HepG2 (cell line): ENCODE data around the gene IRX4. TPM values are rescaled to one million over a fixed set of nuclear protein-coding genes. Genes with fewer than 3 reads are reported as not detected.

Source experiments
- ATAC-seq: fragments of 200-7000 bp; cut with Tn5 transposase; 3 replicates; pipeline ENCODE4 v1.9.1; 2020; ENCODE audit warnings: mild to moderate bottlenecking, moderate library complexity
- BruUV-seq: library from RNA; stranded (reverse); fragments of 400-500 nt; replicated peaks from 2 replicates; lab custom pipeline; 2021; lab: Mats Ljungman, UMichigan
- CTCF ChIA-PET: fragments of 300-600 bp; formaldehyde crosslinking; extraction: SDS; loops from one replicate; lab custom pipeline; 2021; ENCODE audit warnings: low total read pairs, inconsistent platforms, low intra/inter-chr PET ratio; lab: Yijun Ruan, JAX
- POLR2A ChIA-PET: fragments of 350-600 bp; sonication (Branson Sonifier 250); formaldehyde crosslinking; loops from one replicate; lab custom pipeline; 2020; ENCODE audit warnings: antibody characterized with exemption, inconsistent platforms; lab: Yijun Ruan, JAX
- DNase-seq: peaks from one replicate; pipeline ENCODE4 v3.0.0-alpha.2; 2015; ENCODE audit warnings: low spot score
- FAIRE-seq: peaks from 3 replicates; lab custom pipeline; 2011; peaks lifted over from hg19 to GRCh38; lab: Jason Lieb, UNC
- H2AFZ ChIP-seq: one replicate; pipeline ENCODE4 v1.6.1; 2011; ENCODE audit warnings: low read length, inconsistent platforms
- H3K27ac ChIP-seq: fragments of 300-600 bp; 3 replicates; pipeline ENCODE4 v1.8.0; 2011; ENCODE audit warnings: mixed run types, mild to moderate bottlenecking, mixed read lengths, low read length, inconsistent platforms; ENCODE audit not compliant: insufficient read depth; ENCODE audit errors: extremely low read length
- H3K27me3 ChIP-seq, 2 experiments: fragments of 200-600 bp in 1 of 2; 2 replicates in 1 of 2; 3 replicates in 1 of 2; pipeline versions ENCODE4 v1.6.0 to v1.8.0; 2011; ENCODE audit warnings: low read length in 2 of 2, mild to moderate bottlenecking in 2 of 2, moderate library complexity in 2 of 2, inconsistent platforms in 1 of 2; ENCODE audit not compliant: insufficient read depth in 2 of 2, control insufficient read depth in 1 of 2
- H3K36me3 ChIP-seq, 2 experiments: fragments of 200-600 bp in 1 of 2; replicated peaks in 1 of 2; 2 replicates in 1 of 2; 3 replicates in 1 of 2; pipeline versions ENCODE4 v1.5.1 to v1.8.0; 2011; ENCODE audit warnings: low read length in 2 of 2, inconsistent platforms in 1 of 2; ENCODE audit not compliant: insufficient read depth in 2 of 2, control insufficient read depth in 1 of 2
- H3K4me1 ChIP-seq: 2 replicates; pipeline ENCODE4 v1.5.1; 2012; ENCODE audit warnings: low read length, inconsistent platforms; ENCODE audit not compliant: insufficient read depth
- H3K4me2 ChIP-seq: 2 replicates; pipeline ENCODE4 v1.6.0; 2011; ENCODE audit warnings: low read depth, low read length, inconsistent platforms
- H3K4me3 ChIP-seq, 3 experiments: fragments of 200-600 bp in 1 of 3; sonication (generic), shearing (Covaris generic) in 1 of 3; replicated peaks in 1 of 3; 2 replicates each; pipeline ENCODE4 v1.5.1; 2011 to 2016; ENCODE audit warnings: low read length in 3 of 3, inconsistent platforms in 2 of 3, low read depth in 2 of 3, mild to moderate bottlenecking in 2 of 3, control low read depth in 1 of 3, mixed read lengths in 1 of 3; ENCODE audit not compliant: insufficient read depth in 1 of 3
- H3K79me2 ChIP-seq: one replicate; pipeline ENCODE4 v1.6.1; 2011; ENCODE audit warnings: low read length, inconsistent platforms; ENCODE audit not compliant: insufficient read depth
- H3K9ac ChIP-seq: 2 replicates; pipeline ENCODE4 v1.6.0; 2011; ENCODE audit warnings: mild to moderate bottlenecking, low read depth, low read length, inconsistent platforms; ENCODE audit not compliant: insufficient read depth
- H3K9me3 ChIP-seq: 2 replicates; pipeline ENCODE4 v1.5.1; 2012; ENCODE audit warnings: mild to moderate bottlenecking, low read length
- H4K20me1 ChIP-seq: 2 replicates; pipeline ENCODE4 v1.6.0; 2011; ENCODE audit warnings: inconsistent platforms, mild to moderate bottlenecking, low read length, moderate library complexity; ENCODE audit not compliant: insufficient read depth
- AGO2 ChIP-seq: fragments of 200-400 bp; formaldehyde crosslinking; optimal IDR thresholded peaks from 2 replicates; pipeline ENCODE3; 2017; ENCODE audit warnings: mild to moderate bottlenecking, low read depth, low read length, moderate library complexity
- EHMT2 ChIP-seq: fragments of 200-600 bp; sonication (generic); IDR thresholded peaks from 2 replicates; pipeline ENCODE4 v1.7.0; 2017; ENCODE audit warnings: antibody characterized with exemption, low read depth, low read length, borderline replicate concordance
- GTF2F1 ChIP-seq: fragments of 150-350 bp; IDR thresholded peaks from 2 replicates; pipeline ENCODE4 v1.6.1; 2014; ENCODE audit warnings: low read length
- MXD4 ChIP-seq: IDR thresholded peaks from 2 replicates; pipeline ENCODE4 v1.6.1; 2016; ENCODE audit warnings: mild to moderate bottlenecking, missing biosample characterization, missing genetic modification reagents
- RAD51 ChIP-seq: fragments of 450-650 bp; IDR thresholded peaks from 2 replicates; pipeline ENCODE4 v1.6.1; 2016; ENCODE audit warnings: borderline replicate concordance
- ZFP90 ChIP-seq: sonication (generic); formaldehyde crosslinking; IDR thresholded peaks from 2 replicates; pipeline ENCODE4 v1.8.0; 2022; ENCODE audit warnings: missing genetic modification reagents, mild to moderate bottlenecking, inconsistent platforms, borderline replicate concordance
- ZNF235 ChIP-seq: sonication (generic); formaldehyde crosslinking; IDR thresholded peaks from 2 replicates; pipeline ENCODE4 v1.8.1; 2023; ENCODE audit warnings: mild to moderate bottlenecking, missing genetic modification reagents, borderline replicate concordance
- ZNF280B ChIP-seq: sonication (generic); formaldehyde crosslinking; IDR thresholded peaks from 2 replicates; pipeline ENCODE4 v1.5.0; 2020; ENCODE audit warnings: missing genetic modification reagents, mild to moderate bottlenecking, borderline replicate concordance
- ZNF367 ChIP-seq: sonication (generic); formaldehyde crosslinking; IDR thresholded peaks from 2 replicates; pipeline ENCODE4 v1.4.0; 2020; ENCODE audit warnings: missing genetic modification reagents, borderline replicate concordance
- ZNF574 ChIP-seq: sonication (generic); formaldehyde crosslinking; IDR thresholded peaks from 2 replicates; pipeline ENCODE4 v1.4.0; 2020; ENCODE audit warnings: missing genetic modification reagents
- ZNF724P ChIP-seq: sonication (generic); formaldehyde crosslinking; IDR thresholded peaks from 2 replicates; pipeline ENCODE4 v1.8.0; 2022; ENCODE audit warnings: missing genetic modification reagents, borderline replicate concordance
- WGBS: methylation state at CpG from one replicate; pipeline ENCODE4 v1.1.6; 2017; ENCODE audit warnings: low lambda C conversion rate; 5-methylcytosine and 5-hydroxymethylcytosine counted together
- in situ Hi-C: cut with HindIII; loops from 2 replicates; pipeline ENCODE4 v1.10.0; 2017; ENCODE audit warnings: low pct_unique_long_range_greater_than_20kb; ENCODE audit not compliant: extremely low pct_ligation_motif_present
- intact Hi-C: fragments of 100-400 bp; cut with micrococcal nuclease; formaldehyde crosslinking; loops from one replicate; pipeline ENCODE4 v1.10.0; 2022; ENCODE audit not compliant: unreplicated experiment
- polyA plus RNA-seq, 8 experiments: library from polyadenylated mRNA; depleted of rRNA in 3 of 8; stranded (reverse) in 7 of 8; unstranded in 1 of 8; fragments of >200 nt; fragmentation: Illumina TruSeq in 4 of 8; extraction: Trizol in 4 of 8; gene quantifications; 2 replicates each; pipeline versions ENCODE4 v1.2.1 to v1.2.3, GENCODE V29; 2011 to 2016; ENCODE audit warnings: low read depth in 4 of 8, missing spikeins in 1 of 8, mixed read lengths in 1 of 8; ENCODE audit not compliant: insufficient read depth in 1 of 8
- total RNA-seq, 5 experiments: library from RNA; depleted of rRNA; stranded (reverse); fragments of >200 nt; fragmentation: Illumina TruSeq; extraction: Trizol; gene quantifications; 2 replicates each; pipeline ENCODE4 v1.2.3, GENCODE V29; 2016; ENCODE audit warnings: low read depth in 1 of 5
- TF ChIP-seq, protein P1 (sequence below): sonication (generic); formaldehyde crosslinking; conservative IDR thresholded peaks from 2 replicates; pipeline ENCODE4 v1.4.0; 2020; ENCODE audit warnings: missing genetic modification reagents

The IRX4 gene
- total and polyA plus RNA-seq, 2 of the 13 experiments (the other 11 are each of a cell fraction or from before 2014, with no cell fraction given), result not detected

DNA sequence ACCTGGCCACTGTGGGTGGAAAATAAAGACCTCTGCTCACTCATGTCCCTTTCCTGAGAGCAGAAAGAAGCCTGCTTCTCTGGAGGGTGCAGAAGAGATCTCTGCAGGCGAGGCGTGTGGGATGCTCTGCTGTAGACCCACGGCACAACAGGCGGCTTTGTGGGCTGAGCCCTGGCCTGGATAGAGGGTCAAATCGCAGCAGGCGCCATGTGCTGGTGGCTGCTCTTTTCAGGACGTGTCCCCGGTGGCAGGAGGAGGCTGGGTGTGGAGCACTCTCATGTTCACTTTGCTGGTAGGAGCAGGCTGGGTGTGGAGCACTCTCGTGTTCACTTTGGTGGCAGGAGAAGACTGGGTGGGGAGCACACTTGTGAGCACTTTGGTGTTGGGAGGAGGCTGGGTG, 35.1 kb downstream of the IRX4 start:
- WGBS, result 0% methylated on average over 1 of the region's 9 CpGs
- no peak overlapping the region for H3K9ac ChIP-seq
- FAIRE-seq (no peak), ATAC-seq (no peak), DNase-seq (no peak)
- ChIA-PET CTCF (no interaction called here), POLR2A (no interaction called here)
- intact Hi-C loops (no loop called here), in situ Hi-C loops (no loop called here)
- H3K4me1 ChIP-seq, result no peaks in the 10 kb centered on the region
- no peak overlapping the region for H3K4me2 ChIP-seq
- H3K79me2 ChIP-seq, result no peaks in the 10 kb centered on the region
- no peak overlapping the region for H2AFZ ChIP-seq
- peaks cover 0 to 35% of the 10 kb centered on the region in 2 experiments; a peak in 4 of 5 replicates for H3K27me3 ChIP-seq
- H4K20me1 ChIP-seq, result no peaks in the 10 kb centered on the region
- H3K27ac ChIP-seq, result no peak overlapping the region
- BruUV-seq, result no TSS peak
- no peaks in the 10 kb centered on the region for H3K9me3 ChIP-seq
- no peaks in the 10 kb centered on the region for H3K36me3 ChIP-seq
- TF ChIP-seq AGO2, result no peak
- H3K4me3 ChIP-seq, result no peak overlapping the region

- ATAC-seq (no peak), FAIRE-seq (no peak), DNase-seq (no peak)
- no peaks in the 10 kb centered on the region for H3K79me2 ChIP-seq
- H3K9me3 ChIP-seq, result no peaks in the 10 kb centered on the region
- in situ Hi-C loops, result no loop called here
- 10% methylated on average over 9 of the region's 10 CpGs for WGBS
- H3K27ac ChIP-seq, result no peak overlapping the region
- no TSS peak for BruUV-seq
- intact Hi-C loops, result no loop called here
- H2AFZ ChIP-seq, result no peak overlapping the region
- H3K27me3 ChIP-seq, result peaks cover 0 to 32% of the 10 kb centered on the region in 2 experiments; a peak in 4 of 5 replicates
- H3K36me3 ChIP-seq, result no peaks in the 10 kb centered on the region
- H3K4me3 ChIP-seq, result no peak overlapping the region
- POLR2A ChIA-PET, result no interaction called here
- no peak overlapping the region for H3K9ac ChIP-seq
- CTCF ChIA-PET, result no interaction called here
- no peaks in the 10 kb centered on the region for H3K4me1 ChIP-seq
- H3K4me2 ChIP-seq, result no peak overlapping the region
- no peaks in the 10 kb centered on the region for H4K20me1 ChIP-seq
- TF ChIP-seq MXD4 (CRISPR knock-in tag) (no peak), ZNF367 (CRISPR knock-in tag) (no peak), EHMT2 (no peak), ZNF235 (CRISPR knock-in tag) (no peak), RAD51 (no peak), GTF2F1 (no peak), ZNF574 (CRISPR knock-in tag) (no peak), ZNF280B (CRISPR knock-in tag) (no peak), ZNF724P (CRISPR knock-in tag) (no peak), ZFP90 (CRISPR knock-in tag) (no peak)
- TF ChIP-seq, protein P1, sequence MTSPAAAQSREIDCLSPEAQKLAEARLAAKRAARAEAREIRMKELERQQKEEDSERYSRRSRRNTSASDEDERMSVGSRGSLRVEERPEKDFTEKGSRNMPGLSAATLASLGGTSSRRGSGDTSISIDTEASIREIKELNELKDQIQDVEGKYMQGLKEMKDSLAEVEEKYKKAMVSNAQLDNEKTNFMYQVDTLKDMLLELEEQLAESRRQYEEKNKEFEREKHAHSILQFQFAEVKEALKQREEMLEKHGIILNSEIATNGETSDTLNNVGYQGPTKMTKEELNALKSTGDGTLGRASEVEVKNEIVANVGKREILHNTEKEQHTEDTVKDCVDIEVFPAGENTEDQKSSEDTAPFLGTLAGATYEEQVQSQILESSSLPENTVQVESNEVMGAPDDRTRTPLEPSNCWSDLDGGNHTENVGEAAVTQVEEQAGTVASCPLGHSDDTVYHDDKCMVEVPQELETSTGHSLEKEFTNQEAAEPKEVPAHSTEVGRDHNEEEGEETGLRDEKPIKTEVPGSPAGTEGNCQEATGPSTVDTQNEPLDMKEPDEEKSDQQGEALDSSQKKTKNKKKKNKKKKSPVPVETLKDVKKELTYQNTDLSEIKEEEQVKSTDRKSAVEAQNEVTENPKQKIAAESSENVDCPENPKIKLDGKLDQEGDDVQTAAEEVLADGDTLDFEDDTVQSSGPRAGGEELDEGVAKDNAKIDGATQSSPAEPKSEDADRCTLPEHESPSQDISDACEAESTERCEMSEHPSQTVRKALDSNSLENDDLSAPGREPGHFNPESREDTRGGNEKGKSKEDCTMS (CRISPR knock-in tag), result no peak
These were observed 35.7 kb downstream of the IRX4 start for GRCh38 chr5:1847056-1847455.
